Measurements from ENCODE around the gene PHOSPHO2.

- TF ChIP-seq CTCF (conservative IDR thresholded peaks at IDR 0.05; ENCODE audit: low read depth, low read length) (no peak), EZH2phosphoT487 (IDR thresholded peaks at IDR 0.05; ENCODE audit: borderline replicate concordance, low read length) (no peak), EZH2 (IDR thresholded peaks at IDR 0.05; ENCODE audit: low read length, unreplicated experiment) (no peak)
These were observed 24.0 kb upstream of the PHOSPHO2 start for GRCh38 chr2:169670215-169670651.

All from PC-3 (cell line).